ENCODE measurements around the gene NUTM2D.
"Not testable (repeated sequence)": the region's sequence is repeated elsewhere in the genome, so short reads cannot be mapped to it uniquely, and the experiment has no call there.

The NUTM2D gene, protein sequence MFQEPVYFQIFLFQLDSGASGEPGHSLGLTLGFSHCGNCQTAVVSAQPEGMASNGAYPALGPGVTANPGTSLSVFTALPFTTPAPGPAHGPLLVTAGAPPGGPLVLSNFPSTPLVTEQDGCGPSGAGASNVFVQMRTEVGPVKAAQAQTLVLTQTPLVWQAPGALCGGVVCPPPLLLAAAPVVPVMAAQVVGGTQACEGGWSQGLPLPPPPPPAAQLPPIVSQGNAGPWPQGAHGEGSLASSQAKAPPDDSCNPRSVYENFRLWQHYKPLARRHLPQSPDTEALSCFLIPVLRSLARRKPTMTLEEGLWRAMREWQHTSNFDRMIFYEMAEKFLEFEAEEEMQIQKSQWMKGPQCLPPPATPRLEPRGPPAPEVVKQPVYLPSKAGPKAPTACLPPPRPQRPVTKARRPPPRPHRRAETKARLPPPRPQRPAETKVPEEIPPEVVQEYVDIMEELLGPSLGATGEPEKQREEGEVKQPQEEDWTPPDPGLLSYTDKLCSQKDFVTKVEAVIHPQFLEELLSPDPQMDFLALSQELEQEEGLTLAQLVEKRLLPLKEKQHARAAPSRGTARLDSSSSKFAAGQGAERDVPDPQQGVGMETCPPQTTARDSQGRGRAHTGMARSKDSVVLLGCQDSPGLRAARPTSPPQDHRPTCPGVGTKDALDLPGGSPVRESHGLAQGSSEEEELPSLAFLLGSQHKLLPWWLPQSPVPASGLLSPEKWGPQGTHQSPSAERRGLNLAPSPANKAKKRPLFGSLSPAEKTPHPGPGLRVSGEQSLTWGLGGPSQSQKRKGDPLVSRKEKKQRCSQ

DNA sequence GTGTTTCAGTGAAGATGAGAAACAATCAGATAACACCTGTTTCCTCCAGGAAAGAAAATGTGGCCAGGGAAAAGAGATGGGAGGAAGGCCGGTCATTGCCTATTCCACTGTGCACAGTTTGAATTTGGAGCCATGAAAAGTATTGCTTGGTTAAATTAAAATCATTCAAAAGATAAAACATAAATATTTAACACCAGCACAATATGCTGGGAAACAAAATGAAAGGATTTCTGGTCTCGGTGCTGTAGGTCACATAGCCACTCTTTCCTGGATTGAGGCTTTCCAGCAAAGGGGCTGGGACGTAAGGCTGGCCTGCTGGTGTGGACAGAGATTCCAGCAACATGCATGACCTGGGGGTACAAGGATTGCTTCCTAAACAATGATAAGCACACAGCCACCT lies at the start of gene NUTM2D:
Gene NUTM2D (plus strand): TSS at position 301 of the 400 bp plus-strand sequence. CDS start 522 bp downstream, outside the sequence.
- H3K36me3 ChIP-seq; H3K27me3 ChIP-seq; H3K27ac ChIP-seq; H3K9me3 ChIP-seq; H3K4me1 ChIP-seq (ENCODE audit: control insufficient read depth in 1 of 2, insufficient read depth in 1 of 2, low read depth in 1 of 2, low read length in 1 of 2); H3K4me3 ChIP-seq (ENCODE audit: low read depth in 1 of 2, low read length in 1 of 2): not testable (repeated sequence)

DNA sequence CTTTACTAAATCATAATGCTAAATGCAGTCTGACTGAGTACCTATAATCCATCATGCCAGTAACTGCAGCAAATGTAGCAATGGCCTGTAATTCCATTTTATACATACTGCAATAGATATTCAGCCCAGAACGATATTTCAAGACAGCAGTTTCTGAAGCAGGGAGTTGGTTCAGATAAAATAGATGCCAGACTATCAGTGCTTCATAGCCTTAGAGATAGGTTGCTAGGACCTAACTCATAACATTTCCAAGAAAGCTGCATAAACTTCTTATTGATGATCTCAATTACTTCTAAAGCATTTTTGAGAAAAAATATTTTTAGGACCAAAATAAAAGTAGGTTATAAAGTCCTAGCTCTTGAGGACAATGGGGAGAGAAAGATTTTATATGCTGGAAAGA lies 48.8 kb upstream of the NUTM2D start:
- not testable (repeated sequence) for H3K4me3 ChIP-seq (ENCODE audit: low read depth in 1 of 2, low read length in 1 of 2); H3K9me3 ChIP-seq; H3K27me3 ChIP-seq; H3K27ac ChIP-seq; H3K4me1 ChIP-seq (ENCODE audit: control insufficient read depth in 1 of 2, insufficient read depth in 1 of 2, low read depth in 1 of 2, low read length in 1 of 2); H3K36me3 ChIP-seq

DNA sequence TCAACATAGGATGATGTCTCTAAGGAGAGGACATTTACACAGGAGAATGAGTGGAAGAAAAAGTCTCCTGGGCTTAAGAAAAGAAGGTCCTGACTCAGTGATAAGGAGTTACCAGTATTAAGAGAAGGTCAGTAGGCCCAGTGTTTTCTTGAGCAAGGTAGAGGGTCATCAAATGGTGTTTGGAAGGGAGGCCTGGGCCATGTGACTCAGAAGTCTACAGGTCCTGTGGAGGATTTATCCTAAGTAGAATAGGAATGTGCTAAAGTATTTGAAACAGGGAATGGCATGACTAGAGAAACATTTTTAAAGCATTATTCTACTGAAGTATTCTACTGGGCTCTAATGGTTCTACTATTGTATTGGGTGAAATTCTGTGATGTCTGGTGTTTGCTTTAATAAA lies 47.9 kb upstream of the NUTM2D start:
- H3K27ac ChIP-seq; H3K4me3 ChIP-seq (ENCODE audit: low read depth in 1 of 2, low read length in 1 of 2); H3K4me1 ChIP-seq (ENCODE audit: control insufficient read depth in 1 of 2, insufficient read depth in 1 of 2, low read depth in 1 of 2, low read length in 1 of 2); H3K9me3 ChIP-seq; H3K36me3 ChIP-seq; H3K27me3 ChIP-seq: not testable (repeated sequence)

DNA sequence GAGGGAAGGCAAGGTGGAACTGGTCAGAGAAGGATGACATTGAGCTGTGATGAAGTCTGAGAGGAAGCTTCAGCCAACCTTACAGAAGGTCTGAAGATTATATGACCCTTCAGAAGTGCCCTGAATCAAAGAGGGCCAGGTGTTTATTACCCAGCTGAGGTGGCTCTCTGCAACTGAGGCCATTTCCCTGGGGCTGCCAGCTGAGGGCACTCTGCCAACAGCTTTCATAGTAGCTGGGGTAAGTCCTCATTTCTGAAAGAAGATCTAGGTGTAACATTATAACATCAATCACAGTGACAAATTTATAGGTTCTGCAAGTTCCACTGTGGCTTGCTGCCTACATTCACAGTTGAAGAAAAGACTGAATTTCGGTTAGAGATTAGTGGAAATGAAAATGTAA lies 46.0 kb upstream of the NUTM2D start:
- not testable (repeated sequence) for H3K9me3 ChIP-seq; H3K27me3 ChIP-seq; H3K27ac ChIP-seq; H3K4me3 ChIP-seq (ENCODE audit: low read depth in 1 of 2, low read length in 1 of 2); H3K36me3 ChIP-seq; H3K4me1 ChIP-seq (ENCODE audit: control insufficient read depth in 1 of 2, insufficient read depth in 1 of 2, low read depth in 1 of 2, low read length in 1 of 2)

DNA sequence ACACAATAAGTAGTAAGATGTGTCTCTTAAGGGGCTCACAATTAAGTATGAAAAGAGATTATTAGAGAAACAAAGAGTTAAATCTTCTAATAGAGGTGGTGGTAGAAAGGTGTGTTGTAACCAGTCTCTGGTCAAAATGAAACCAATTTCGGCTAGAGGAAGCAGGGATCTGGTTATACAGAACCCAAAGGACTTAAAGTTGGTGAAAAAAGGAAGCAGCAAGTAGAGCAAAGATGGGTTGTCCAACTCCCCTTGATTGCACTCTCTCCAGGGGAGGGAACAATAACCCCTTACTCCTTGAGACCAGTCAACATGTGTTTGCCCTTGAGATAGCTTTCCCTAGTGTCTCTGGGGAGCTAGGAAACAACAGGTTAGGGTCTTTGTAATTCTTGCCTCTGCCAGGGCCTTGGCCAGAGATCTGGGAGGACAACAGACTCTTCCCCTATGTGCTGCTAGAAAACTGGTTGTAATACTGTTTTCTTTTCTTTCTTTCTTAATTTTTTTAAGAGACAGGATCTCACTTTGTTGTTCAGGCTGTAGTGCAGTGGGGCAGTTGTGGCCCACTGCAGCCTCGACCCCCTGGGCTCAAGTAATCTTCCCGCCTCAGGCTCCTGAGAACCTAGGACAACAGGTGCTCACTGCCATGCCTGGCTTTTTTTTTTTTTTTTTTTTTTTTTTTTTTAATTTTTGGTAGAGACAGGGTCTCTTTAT lies 43.7 kb upstream of the NUTM2D start:
- not testable (repeated sequence) for H3K27ac ChIP-seq, H3K27me3 ChIP-seq

DNA sequence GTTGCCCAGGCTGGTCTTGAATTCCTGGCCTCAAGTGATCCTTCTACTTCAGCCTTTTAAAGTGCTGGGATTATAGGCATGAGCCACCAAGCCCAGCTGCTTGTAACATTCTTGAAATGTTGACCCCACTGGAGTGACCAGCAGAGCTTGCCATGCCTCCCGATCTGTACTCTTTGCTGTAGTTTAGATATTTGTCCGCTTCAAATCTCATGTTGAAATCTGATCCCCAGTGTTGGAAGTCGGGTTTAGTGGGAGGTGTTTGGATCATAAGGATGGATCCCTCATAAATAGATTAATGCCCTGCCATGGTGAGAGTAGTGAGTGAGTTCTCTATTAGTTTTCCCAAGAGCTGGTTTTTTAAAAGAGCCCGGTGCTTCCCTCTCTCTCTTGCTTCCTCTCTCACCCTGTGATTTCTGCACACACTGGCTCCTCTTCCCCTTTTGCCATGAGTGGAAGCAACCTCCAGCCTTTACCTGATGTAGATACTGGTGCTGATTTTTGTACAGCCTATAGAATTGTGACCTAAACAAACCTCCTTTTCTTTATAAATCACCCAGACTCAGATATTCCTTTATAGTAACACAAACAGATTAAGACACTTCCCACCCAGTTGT lies 43.1 kb upstream of the NUTM2D start:
- not testable (repeated sequence) for H3K4me3 ChIP-seq (ENCODE audit: low read depth in 1 of 2, low read length in 1 of 2); H3K27me3 ChIP-seq; H3K9me3 ChIP-seq; H3K36me3 ChIP-seq; H3K4me1 ChIP-seq (ENCODE audit: control insufficient read depth in 1 of 2, insufficient read depth in 1 of 2, low read depth in 1 of 2, low read length in 1 of 2); H3K27ac ChIP-seq

More for the DNA sequence above, 43.7 kb upstream of the NUTM2D start:
- H3K4me3 ChIP-seq (ENCODE audit: low read depth in 1 of 2, low read length in 1 of 2); H3K4me1 ChIP-seq (ENCODE audit: control insufficient read depth in 1 of 2, insufficient read depth in 1 of 2, low read depth in 1 of 2, low read length in 1 of 2); H3K36me3 ChIP-seq; H3K9me3 ChIP-seq: not testable (repeated sequence)

DNA sequence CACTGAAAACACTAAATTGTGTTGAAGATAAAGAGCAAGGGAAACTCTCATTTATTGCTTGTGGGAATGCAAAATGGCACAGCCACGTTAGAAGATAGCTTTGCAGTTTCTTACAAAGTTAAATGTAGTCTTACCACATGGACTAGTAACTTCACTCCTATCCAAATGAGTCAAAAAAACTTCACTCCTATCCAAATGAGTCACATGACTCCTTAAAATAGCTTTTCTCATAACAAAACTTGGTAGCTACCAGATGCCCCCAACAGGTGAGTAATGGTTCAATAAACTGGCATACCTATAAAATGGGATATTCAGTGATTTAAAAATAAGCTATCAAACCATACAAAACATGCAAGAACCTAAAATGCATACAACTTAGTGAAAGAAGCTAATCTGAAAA lies 36.0 kb upstream of the NUTM2D start:
- H3K27ac ChIP-seq; H3K27me3 ChIP-seq; H3K36me3 ChIP-seq; H3K4me1 ChIP-seq (ENCODE audit: control insufficient read depth in 1 of 2, insufficient read depth in 1 of 2, low read depth in 1 of 2, low read length in 1 of 2); H3K9me3 ChIP-seq; H3K4me3 ChIP-seq (ENCODE audit: low read depth in 1 of 2, low read length in 1 of 2): not testable (repeated sequence)

DNA sequence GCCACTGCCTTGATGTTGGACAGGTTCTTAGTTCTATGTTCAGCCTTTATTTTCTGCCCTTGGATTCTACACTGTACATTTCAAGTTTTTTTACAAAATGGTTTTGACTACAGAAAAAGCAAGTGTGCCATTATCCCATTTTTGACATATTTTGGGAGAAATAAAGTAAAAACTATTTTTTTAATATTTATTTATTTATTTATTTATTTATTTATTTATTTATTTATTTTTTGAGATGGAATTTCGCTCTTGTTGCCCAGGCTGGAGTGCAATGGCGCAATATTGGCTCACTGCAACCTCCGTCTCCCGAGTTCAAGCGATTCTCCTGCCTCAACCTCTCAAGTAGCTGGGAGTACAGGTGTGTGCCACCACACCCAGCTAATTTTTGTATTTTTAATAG lies 33.0 kb upstream of the NUTM2D start:
- not testable (repeated sequence) for H3K27me3 ChIP-seq; H3K36me3 ChIP-seq; H3K4me1 ChIP-seq (ENCODE audit: control insufficient read depth in 1 of 2, insufficient read depth in 1 of 2, low read depth in 1 of 2, low read length in 1 of 2); H3K4me3 ChIP-seq (ENCODE audit: low read depth in 1 of 2, low read length in 1 of 2); H3K9me3 ChIP-seq; H3K27ac ChIP-seq

DNA sequence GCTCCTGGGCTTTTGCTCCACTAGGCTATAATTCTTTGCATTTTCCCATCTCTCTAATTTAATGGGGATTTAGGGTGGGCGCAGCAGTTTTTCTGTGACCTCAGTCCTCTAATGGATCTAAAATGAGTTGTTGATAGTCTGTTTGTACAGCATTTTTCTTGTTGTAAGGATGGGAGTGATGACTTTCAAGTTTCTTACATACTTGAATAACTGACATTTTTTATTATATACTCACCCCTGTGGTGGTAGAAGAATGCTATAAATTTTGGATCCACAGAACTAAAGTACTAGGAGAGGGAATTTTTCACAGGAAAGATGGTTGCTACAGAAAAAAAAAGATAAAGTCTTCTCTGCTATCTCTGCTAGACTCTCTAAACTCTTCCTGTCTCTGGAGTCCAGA lies 29.6 kb upstream of the NUTM2D start:
- not testable (repeated sequence) for H3K9me3 ChIP-seq; H3K36me3 ChIP-seq; H3K27ac ChIP-seq; H3K4me1 ChIP-seq (ENCODE audit: control insufficient read depth in 1 of 2, insufficient read depth in 1 of 2, low read depth in 1 of 2, low read length in 1 of 2); H3K27me3 ChIP-seq; H3K4me3 ChIP-seq (ENCODE audit: low read depth in 1 of 2, low read length in 1 of 2)

DNA sequence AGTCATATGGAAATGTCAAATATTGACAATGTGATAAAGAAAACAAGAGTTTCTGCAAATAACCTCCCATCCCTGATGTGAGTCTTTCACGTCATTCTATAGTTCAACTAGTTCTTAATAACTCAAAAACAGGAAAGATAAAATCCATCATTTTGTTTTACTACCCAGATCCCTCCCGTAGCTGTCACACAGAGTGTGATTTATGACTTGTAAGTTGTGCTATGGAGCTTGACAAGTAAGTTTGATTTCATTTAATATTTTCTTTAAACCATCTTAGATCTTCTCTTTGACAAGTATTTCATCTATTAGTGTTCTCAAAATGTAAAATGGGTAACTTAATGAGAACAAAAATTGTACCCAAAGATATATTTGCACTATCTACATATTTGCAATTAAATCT lies 28.4 kb upstream of the NUTM2D start:
- H3K27ac ChIP-seq; H3K9me3 ChIP-seq; H3K4me3 ChIP-seq (ENCODE audit: low read depth in 1 of 2, low read length in 1 of 2); H3K4me1 ChIP-seq (ENCODE audit: control insufficient read depth in 1 of 2, insufficient read depth in 1 of 2, low read depth in 1 of 2, low read length in 1 of 2); H3K36me3 ChIP-seq; H3K27me3 ChIP-seq: not testable (repeated sequence)

DNA sequence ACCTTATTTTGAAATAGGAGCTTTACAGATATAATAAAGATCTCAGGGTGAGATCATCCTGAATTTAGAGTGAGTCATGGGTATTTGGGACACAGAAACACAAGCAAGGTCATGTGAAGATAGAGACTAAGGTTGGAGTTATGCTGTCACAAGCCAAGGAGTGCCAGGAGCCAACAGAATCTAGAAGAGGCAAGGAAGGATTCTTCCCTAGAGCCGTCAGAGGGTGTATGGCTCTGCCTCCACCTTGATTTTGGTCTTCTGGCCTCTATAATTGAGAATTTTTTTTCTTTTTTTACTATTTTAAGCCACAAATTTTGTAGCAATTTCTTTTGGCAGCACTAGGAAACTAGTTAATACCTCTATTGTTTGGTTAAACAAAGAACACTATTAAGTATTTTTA lies 24.9 kb upstream of the NUTM2D start:
- H3K4me1 ChIP-seq (ENCODE audit: control insufficient read depth in 1 of 2, insufficient read depth in 1 of 2, low read depth in 1 of 2, low read length in 1 of 2); H3K9me3 ChIP-seq; H3K36me3 ChIP-seq; H3K27ac ChIP-seq; H3K27me3 ChIP-seq; H3K4me3 ChIP-seq (ENCODE audit: low read depth in 1 of 2, low read length in 1 of 2): not testable (repeated sequence)

DNA sequence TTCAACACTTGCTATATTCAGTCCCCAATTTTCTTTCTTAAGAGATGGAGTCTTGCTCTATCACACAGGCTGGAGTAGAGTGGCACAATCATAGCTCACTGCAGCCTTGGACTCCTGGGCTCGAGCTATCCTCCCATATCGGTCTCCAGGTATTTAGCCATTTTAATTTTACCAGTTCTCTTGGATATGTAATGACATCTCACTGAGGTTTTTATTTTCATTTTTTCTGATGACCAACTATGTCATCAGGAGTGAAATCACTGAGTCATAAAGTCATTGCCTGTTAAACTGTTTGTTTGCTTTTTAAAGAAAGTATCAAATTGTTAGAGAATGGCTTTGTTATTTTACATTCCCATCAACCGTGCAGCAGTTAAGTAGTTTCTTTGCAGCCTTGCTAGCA lies 17.1 kb upstream of the NUTM2D start:
- H3K36me3 ChIP-seq; H3K4me3 ChIP-seq (ENCODE audit: low read depth in 1 of 2, low read length in 1 of 2); H3K27me3 ChIP-seq; H3K4me1 ChIP-seq (ENCODE audit: control insufficient read depth in 1 of 2, insufficient read depth in 1 of 2, low read depth in 1 of 2, low read length in 1 of 2); H3K9me3 ChIP-seq; H3K27ac ChIP-seq: not testable (repeated sequence)

DNA sequence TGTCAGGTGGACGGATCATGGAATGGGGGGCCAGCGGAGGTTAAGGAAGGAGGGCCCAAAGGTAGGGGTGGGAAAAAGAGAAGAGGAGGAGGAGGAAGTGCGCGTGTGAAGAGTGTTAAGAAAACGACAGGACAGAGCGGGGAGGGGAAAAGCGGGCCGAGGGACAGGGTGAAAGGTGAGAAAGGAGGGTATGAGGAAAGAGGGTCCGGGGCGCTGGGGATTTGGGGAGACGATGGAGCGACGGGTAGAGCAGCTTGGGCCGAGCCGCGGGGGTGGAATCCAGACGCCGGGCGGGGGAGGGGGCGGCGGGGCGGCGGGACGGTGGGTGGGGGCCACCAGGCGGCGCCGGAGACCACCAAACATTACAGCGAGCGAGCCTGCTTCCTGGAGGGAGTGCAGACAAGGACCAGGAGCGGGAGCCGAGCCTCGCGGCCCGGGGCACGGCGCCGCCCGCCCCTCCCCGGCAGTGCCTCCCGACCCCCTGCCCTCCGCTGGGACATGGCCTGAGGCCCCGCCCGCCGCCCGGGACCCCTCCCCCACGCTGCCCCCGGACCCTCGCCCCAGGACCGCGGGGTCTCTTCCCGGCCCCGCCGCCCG lies 15.9 kb upstream of the NUTM2D start:
- peak overlapping the region; percentile 55 to 71 for H3K4me3 ChIP-seq (ENCODE audit: low read depth in 1 of 2, low read length in 1 of 2)
- not testable (repeated sequence) for H3K36me3 ChIP-seq; H3K27me3 ChIP-seq; H3K9me3 ChIP-seq; H3K4me1 ChIP-seq (ENCODE audit: control insufficient read depth in 1 of 2, insufficient read depth in 1 of 2, low read depth in 1 of 2, low read length in 1 of 2)
- peak overlapping the region; percentile 85 for H3K27ac ChIP-seq

All from neutrophil (primary cell).